T47D (cell line): ENCODE measurements around the gene ADAM30.
"Not testable (repeated sequence)": the region's sequence is repeated elsewhere in the genome, so short reads cannot be mapped to it uniquely, and the experiment has no call there.

Source experiments
- DNase-seq, 2 experiments: peaks; one replicate each; pipeline versions ENCODE4 v3.0.0 to v3.0.0-alpha.2; 2011 to 2012; ENCODE audit warnings: low read depth in 1 of 2, low spot score in 1 of 2
- JUND ChIP-seq: IDR thresholded peaks from 2 replicates; pipeline ENCODE4 v1.6.1; 2012; ENCODE audit warnings: low read depth
- in situ Hi-C: cut with HindIII; loops from 2 replicates; pipeline ENCODE4 v1.10.0; 2016; ENCODE audit warnings: low sequenced_read_pairs, low pct_unique_long_range_greater_than_20kb

The ADAM30 gene

GRCh38 chr1:119862276-119862675 is 34.0 kb downstream of the ADAM30 start:
- TF ChIP-seq JUND: no peak
- in situ Hi-C loops: no loop called here
- no peak for DNase-seq

- in situ Hi-C loops: no loop called here
- no peak for TF ChIP-seq JUND
- DNase-seq: no peak
Observed at GRCh38 chr1:119861547-119861946, 34.8 kb downstream of the ADAM30 start.

- no peak for DNase-seq
- no peak for TF ChIP-seq JUND
- in situ Hi-C loops: no loop called here
Observed at GRCh38 chr1:119859647-119860046, 36.7 kb downstream of the ADAM30 start.

GRCh38 chr1:119858556-119859214 is 37.6 kb downstream of the ADAM30 start:
- in situ Hi-C loops, DNase-seq: not testable (repeated sequence)

GRCh38 chr1:119858126-119858525 is 38.2 kb downstream of the ADAM30 start:
- DNase-seq: no peak
- in situ Hi-C loops: no loop called here

GRCh38 chr1:119853155-119853554 is 43.2 kb downstream of the ADAM30 start:
- no peak for DNase-seq
- in situ Hi-C loops: no loop called here
- no peak for TF ChIP-seq JUND

More at GRCh38 chr1:119858126-119858525, 38.2 kb downstream of the ADAM30 start:
- TF ChIP-seq JUND: no peak

GRCh38 chr1:119844206-119844605 is 52.1 kb downstream of the ADAM30 start:
- in situ Hi-C loops: not testable (repeated sequence)

More at GRCh38 chr1:119844206-119844605, 52.1 kb downstream of the ADAM30 start:
- not testable (repeated sequence) for DNase-seq
